ENCODE data around the gene B4GALT3.

B4GALT3 gene

DNA sequence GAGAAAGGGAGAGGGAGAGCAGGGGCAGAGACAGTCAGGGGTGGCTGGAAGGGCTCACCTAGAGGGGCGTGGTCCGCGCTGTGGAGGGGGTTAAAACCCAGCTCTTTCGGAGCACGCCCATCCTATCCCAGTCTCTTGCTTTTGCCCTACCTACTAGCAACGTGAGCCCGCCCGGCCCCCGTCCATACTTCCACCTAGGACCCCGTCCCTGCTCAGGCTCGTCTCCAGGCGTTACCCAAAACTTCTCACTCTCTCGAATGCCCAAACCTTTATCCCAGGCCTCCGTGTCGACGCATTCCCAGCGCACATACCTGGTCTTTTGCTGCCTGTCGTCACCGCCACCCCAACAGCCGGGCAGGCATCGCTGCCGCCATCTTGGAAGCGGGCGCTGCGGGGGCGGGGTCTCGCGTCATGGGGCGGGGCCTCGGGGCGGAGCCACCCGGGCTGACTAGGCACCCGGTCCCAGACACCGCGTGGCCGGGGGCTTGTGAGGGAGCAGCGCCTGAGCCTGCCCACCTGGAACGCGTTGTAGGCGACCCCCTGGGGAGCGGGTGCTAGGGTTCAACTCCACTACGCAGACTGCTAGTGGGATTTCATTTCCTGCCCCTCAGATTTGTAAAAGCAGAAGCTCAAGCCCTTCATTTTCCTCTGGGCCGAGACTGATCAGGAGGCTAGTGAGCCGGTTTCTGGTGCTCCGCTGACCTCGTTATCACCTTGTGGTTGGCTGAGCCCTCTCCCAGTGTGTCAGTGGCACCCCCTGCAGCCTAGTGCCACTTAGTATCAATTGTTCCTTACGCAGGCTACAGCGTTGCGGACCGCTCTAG, at the start of gene B4GALT3:
TSS of gene B4GALT3 (minus strand) at position 396 of the 824 bp plus-strand sequence. CDS start 1,447 bp downstream, outside the sequence.
- H3K4me2 ChIP-seq (ENCODE audit: low read length): peak within 1 kb of the TSS; percentile 100
- peak within 1 kb of the TSS; percentile 7 for H3K9ac ChIP-seq
- peak within 1 kb of the TSS; percentile 93 for H2AFZ ChIP-seq
- no peaks in the 10 kb centered on the region for H3K27me3 ChIP-seq (ENCODE audit: control insufficient read depth, insufficient read depth, low read length)
- peak within 1 kb of the TSS; percentile 98 for H3K4me3 ChIP-seq (ENCODE audit: low read depth, low read length)
- H3K4me1 ChIP-seq: peaks cover 3% of the 10 kb centered on the region
- no peaks in the 10 kb centered on the region for H3K36me3 ChIP-seq (ENCODE audit: control insufficient read depth, insufficient read depth, low read length)
- TF ChIP-seq, protein P1, sequence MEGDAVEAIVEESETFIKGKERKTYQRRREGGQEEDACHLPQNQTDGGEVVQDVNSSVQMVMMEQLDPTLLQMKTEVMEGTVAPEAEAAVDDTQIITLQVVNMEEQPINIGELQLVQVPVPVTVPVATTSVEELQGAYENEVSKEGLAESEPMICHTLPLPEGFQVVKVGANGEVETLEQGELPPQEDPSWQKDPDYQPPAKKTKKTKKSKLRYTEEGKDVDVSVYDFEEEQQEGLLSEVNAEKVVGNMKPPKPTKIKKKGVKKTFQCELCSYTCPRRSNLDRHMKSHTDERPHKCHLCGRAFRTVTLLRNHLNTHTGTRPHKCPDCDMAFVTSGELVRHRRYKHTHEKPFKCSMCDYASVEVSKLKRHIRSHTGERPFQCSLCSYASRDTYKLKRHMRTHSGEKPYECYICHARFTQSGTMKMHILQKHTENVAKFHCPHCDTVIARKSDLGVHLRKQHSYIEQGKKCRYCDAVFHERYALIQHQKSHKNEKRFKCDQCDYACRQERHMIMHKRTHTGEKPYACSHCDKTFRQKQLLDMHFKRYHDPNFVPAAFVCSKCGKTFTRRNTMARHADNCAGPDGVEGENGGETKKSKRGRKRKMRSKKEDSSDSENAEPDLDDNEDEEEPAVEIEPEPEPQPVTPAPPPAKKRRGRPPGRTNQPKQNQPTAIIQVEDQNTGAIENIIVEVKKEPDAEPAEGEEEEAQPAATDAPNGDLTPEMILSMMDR (IDR thresholded peaks at IDR 0.05): no peak
- peak within 1 kb of the TSS; percentile 88 for H3K27ac ChIP-seq
- H3K79me2 ChIP-seq: peaks cover 4% of the 10 kb centered on the region
- H3K9me3 ChIP-seq (ENCODE audit: control insufficient read depth, low read length): no peaks in the 10 kb centered on the region

DNA sequence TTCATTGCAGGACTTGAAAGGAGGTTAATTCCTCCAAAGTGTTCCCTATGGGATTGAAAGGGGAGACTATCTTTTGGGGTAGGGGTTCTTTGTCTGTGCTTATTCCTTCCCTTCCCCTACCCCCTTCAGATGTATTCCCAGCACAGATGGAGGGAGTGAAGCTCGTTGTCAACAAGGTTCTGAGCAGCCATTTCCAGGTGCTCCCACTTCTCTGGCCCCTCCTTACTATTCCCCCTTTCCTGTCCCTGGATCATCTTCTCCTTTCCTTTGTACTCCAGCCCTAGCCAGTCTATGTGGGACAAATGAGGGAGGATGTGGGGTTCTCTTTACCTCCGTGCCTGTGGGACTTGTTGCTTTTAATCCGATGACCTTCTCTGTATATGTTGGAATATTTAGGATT, 49.5 kb upstream of the B4GALT3 start:
- Histone ChIP-seq H3K9ac (no peak overlapping the region), H2AFZ (peak overlapping the region; percentile 90), H3K4me2 (ENCODE audit: low read length) (peak overlapping the region; percentile 81), H3K27me3 (ENCODE audit: control insufficient read depth, insufficient read depth, low read length) (no peaks in the 10 kb centered on the region), H3K79me2 (no peaks in the 10 kb centered on the region), H3K27ac (no peak overlapping the region), H3K9me3 (ENCODE audit: control insufficient read depth, low read length) (no peaks in the 10 kb centered on the region), H3K36me3 (ENCODE audit: control insufficient read depth, insufficient read depth, low read length) (no peaks in the 10 kb centered on the region), H3K4me1 (peaks cover 5% of the 10 kb centered on the region), H3K4me3 (ENCODE audit: low read depth, low read length) (peak overlapping the region; percentile 79)
- TF ChIP-seq, protein P1 (IDR thresholded peaks at IDR 0.05): no peak

DNA sequence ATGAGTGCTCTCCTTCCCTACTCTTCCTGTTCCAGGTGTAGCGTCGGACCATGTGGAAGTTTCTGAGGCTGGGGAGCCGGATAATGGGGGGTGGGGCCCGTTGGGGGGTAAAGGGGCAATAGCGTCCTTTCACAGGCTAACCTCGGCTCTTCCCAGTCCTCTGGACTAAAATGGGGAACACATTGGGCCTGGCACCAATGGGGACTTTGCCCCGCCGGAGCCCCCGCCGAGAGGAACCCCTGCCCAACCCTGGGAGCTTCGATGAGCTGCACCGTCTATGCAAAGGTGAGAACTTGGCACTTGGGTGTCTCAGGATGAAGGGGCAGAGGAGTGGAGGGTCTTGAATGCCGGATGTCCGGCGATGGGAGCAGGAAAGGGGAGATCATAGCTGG, 49.0 kb upstream of the B4GALT3 start:
- Histone ChIP-seq H3K79me2 (no peaks in the 10 kb centered on the region), H3K27ac (peak overlapping the region; percentile 56), H3K4me2 (ENCODE audit: low read length) (peak overlapping the region; percentile 81), H3K27me3 (ENCODE audit: control insufficient read depth, insufficient read depth, low read length) (no peaks in the 10 kb centered on the region), H3K4me3 (ENCODE audit: low read depth, low read length) (peak overlapping the region; percentile 79), H3K9me3 (ENCODE audit: control insufficient read depth, low read length) (no peaks in the 10 kb centered on the region), H2AFZ (peak overlapping the region; percentile 90), H3K9ac (no peak overlapping the region), H3K4me1 (peaks cover 5% of the 10 kb centered on the region), H3K36me3 (ENCODE audit: control insufficient read depth, insufficient read depth, low read length) (no peaks in the 10 kb centered on the region)
- TF ChIP-seq, protein P1 (IDR thresholded peaks at IDR 0.05): no peak

DNA sequence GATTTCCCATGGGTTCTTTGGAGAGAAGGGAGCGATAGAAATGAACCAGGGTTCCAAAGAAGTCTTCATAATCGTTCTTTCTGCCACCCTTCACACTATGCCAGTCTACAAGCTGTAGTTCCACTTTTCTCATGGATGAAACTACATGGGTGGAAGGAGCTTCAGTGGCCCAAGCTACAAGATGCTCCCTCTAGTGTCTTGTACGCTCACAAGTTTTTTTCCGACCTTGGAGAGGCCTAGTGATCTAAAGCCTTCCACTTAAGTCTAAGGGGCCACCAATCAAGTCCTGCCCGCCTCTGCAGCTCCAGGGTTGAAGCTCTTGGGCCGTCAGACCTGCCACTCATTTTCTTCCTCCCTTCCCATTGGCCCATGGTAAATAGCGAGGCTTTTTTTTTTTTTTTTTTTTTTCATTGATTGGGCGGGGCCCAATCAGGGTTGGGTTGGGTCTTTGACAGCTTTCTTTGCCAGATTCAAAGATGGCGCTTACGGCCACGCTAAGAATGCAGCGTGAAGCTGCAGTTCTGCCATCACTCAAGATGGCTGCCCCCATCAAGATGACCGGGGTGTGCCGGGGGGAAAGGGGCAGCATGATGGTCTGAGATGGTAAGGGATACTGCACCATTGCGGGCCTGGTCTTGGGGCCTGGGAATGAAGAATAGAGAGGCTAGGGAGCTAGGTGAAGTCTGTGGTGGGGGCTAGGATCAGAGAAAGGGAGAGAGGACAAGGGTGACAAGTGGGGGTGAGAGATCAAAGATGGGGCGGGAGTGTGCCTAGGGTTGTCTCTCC, 48.4 kb upstream of the B4GALT3 start, which contains the start of gene TOMM40L:
TSS of gene TOMM40L (plus strand) at position 527 of the 786 bp plus-strand sequence. CDS start 430 bp downstream, outside the sequence.
- H3K36me3 ChIP-seq (ENCODE audit: control insufficient read depth, insufficient read depth, low read length): no peaks in the 10 kb centered on the region
- peaks cover 5% of the 10 kb centered on the region for H3K4me1 ChIP-seq
- H3K4me2 ChIP-seq (ENCODE audit: low read length): peak within 1 kb of the TSS; percentile 81
- H3K9me3 ChIP-seq (ENCODE audit: control insufficient read depth, low read length): no peaks in the 10 kb centered on the region
- no peak within 1 kb of the TSS for H3K9ac ChIP-seq
- H2AFZ ChIP-seq: peak within 1 kb of the TSS; percentile 90
- H3K27ac ChIP-seq: peak within 1 kb of the TSS; percentile 56
- TF ChIP-seq, protein P1 (IDR thresholded peaks at IDR 0.05): peak; percentile 45
- H3K79me2 ChIP-seq: no peaks in the 10 kb centered on the region
- H3K27me3 ChIP-seq (ENCODE audit: control insufficient read depth, insufficient read depth, low read length): no peaks in the 10 kb centered on the region
- H3K4me3 ChIP-seq (ENCODE audit: low read depth, low read length): peak within 1 kb of the TSS; percentile 79

Measured in parathyroid adenoma (tissue), 2 donors.